H9 (cell line): ENCODE data around the gene ZNF764. TPM values are rescaled to one million over a fixed set of nuclear protein-coding genes. Genes with fewer than 3 reads are reported as not detected.
A peak's percentile ranks its signal among the peaks of the same experiment; 100 is the strongest.
"Not testable (repeated sequence)": the region's sequence is repeated elsewhere in the genome, so short reads cannot be mapped to it uniquely, and the experiment has no call there.

Experiments
- DNase-seq: peaks from one replicate; pipeline ENCODE4 v3.0.0-alpha.2; 2017
- H2AFZ ChIP-seq: one replicate; pipeline ENCODE4 v1.6.1; 2013; ENCODE audit warnings: mild to moderate bottlenecking, low read length, control low read depth, moderate library complexity
- H2AK5ac ChIP-seq: 2 replicates; pipeline ENCODE4 v1.6.1; 2013; ENCODE audit warnings: low read length, control low read depth, mixed read lengths; ENCODE audit not compliant: insufficient read length
- H2BK120ac ChIP-seq: one replicate; pipeline ENCODE4 v1.6.1; 2013; ENCODE audit warnings: low read depth, mild to moderate bottlenecking, low read length, control low read depth, inconsistent platforms; ENCODE audit not compliant: poor library complexity, severe bottlenecking
- H2BK12ac ChIP-seq: 2 replicates; pipeline ENCODE4 v1.6.1; 2013; ENCODE audit warnings: low read length, control low read depth, mixed read lengths, low read depth; ENCODE audit not compliant: insufficient read length
- H2BK15ac ChIP-seq: 2 replicates; pipeline ENCODE4 v1.6.1; 2013; ENCODE audit warnings: low read depth, low read length, control low read depth
- H2BK20ac ChIP-seq: one replicate; pipeline ENCODE4 v1.6.1; 2013; ENCODE audit warnings: low read depth, mild to moderate bottlenecking, low read length, control low read depth, inconsistent platforms; ENCODE audit not compliant: poor library complexity, severe bottlenecking
- H2BK5ac ChIP-seq: 2 replicates; pipeline ENCODE4 v1.6.1; 2013; ENCODE audit warnings: low read length, control low read depth, mixed read lengths; ENCODE audit not compliant: insufficient read length
- H3K14ac ChIP-seq: 2 replicates; pipeline ENCODE4 v1.6.1; 2013; ENCODE audit warnings: low read length, control low read depth; ENCODE audit not compliant: insufficient read depth
- H3K18ac ChIP-seq: 2 replicates; pipeline ENCODE4 v1.6.1; 2013; ENCODE audit warnings: low read depth, mild to moderate bottlenecking, mixed read lengths, low read length, control low read depth; ENCODE audit not compliant: insufficient read length
- H3K23ac ChIP-seq: 2 replicates; pipeline ENCODE4 v1.6.1; 2013; ENCODE audit warnings: low read length, control low read depth, mixed read lengths, low read depth; ENCODE audit not compliant: insufficient read length
- H3K23me2 ChIP-seq: 2 replicates; pipeline ENCODE4 v1.6.1; 2013; ENCODE audit warnings: low read depth, mild to moderate bottlenecking, mixed read lengths, low read length, control low read depth; ENCODE audit not compliant: insufficient read length, poor library complexity, severe bottlenecking
- H3K27ac ChIP-seq: 2 replicates; pipeline ENCODE4 v1.5.1; 2013; ENCODE audit warnings: low read length, control low read depth, mixed read lengths, low read depth; ENCODE audit not compliant: insufficient read length
- H3K27me3 ChIP-seq: 2 replicates; pipeline ENCODE4 v1.6.1; 2013; ENCODE audit warnings: low read length, control low read depth, inconsistent platforms; ENCODE audit not compliant: insufficient read depth
- H3K4ac ChIP-seq: 2 replicates; pipeline ENCODE4 v1.6.1; 2013; ENCODE audit warnings: low read depth, mild to moderate bottlenecking, control low read depth, inconsistent platforms, low read length, moderate library complexity
- H3K4me1 ChIP-seq: 2 replicates; pipeline ENCODE4 v1.6.1; 2013; ENCODE audit warnings: low read length, control low read depth, inconsistent platforms; ENCODE audit not compliant: insufficient read depth
- H3K4me2 ChIP-seq: 2 replicates; pipeline ENCODE4 v1.6.1; 2013; ENCODE audit warnings: low read length, control low read depth, mixed read lengths; ENCODE audit not compliant: insufficient read length, insufficient read depth
- H3K56ac ChIP-seq: 2 replicates; pipeline ENCODE4 v1.6.1; 2013; ENCODE audit warnings: low read depth, mild to moderate bottlenecking, mixed read lengths, low read length, control low read depth; ENCODE audit not compliant: insufficient read length
- H3K79me1 ChIP-seq: 2 replicates; pipeline ENCODE4 v1.6.1; 2013; ENCODE audit warnings: low read depth, mild to moderate bottlenecking, moderate library complexity, low read length, control low read depth, inconsistent platforms; ENCODE audit not compliant: insufficient read depth, poor library complexity, severe bottlenecking
- H3K79me2 ChIP-seq: 2 replicates; pipeline ENCODE4 v1.6.1; 2013; ENCODE audit warnings: low read length, control low read depth, inconsistent platforms; ENCODE audit not compliant: insufficient read depth
- H3K9ac ChIP-seq: 2 replicates; pipeline ENCODE4 v1.6.1; 2013; ENCODE audit warnings: low read length, control low read depth, mixed read lengths; ENCODE audit not compliant: insufficient read length; ENCODE audit errors: extremely low read depth
- H3K9me3 ChIP-seq: one replicate; pipeline ENCODE4 v1.6.1; 2013; ENCODE audit warnings: low read depth, low read length, inconsistent platforms; ENCODE audit not compliant: control insufficient read depth
- H3T11ph ChIP-seq: one replicate; pipeline ENCODE4 v1.6.1; 2013; ENCODE audit warnings: mild to moderate bottlenecking, low read length, control low read depth, inconsistent platforms
- H4K20me1 ChIP-seq: one replicate; pipeline ENCODE4 v1.6.1; 2013; ENCODE audit not compliant: control insufficient read depth, insufficient read length, insufficient read depth
- H4K5ac ChIP-seq: 2 replicates; pipeline ENCODE4 v1.6.1; 2013; ENCODE audit warnings: low read depth, mild to moderate bottlenecking, mixed read lengths, low read length, control low read depth; ENCODE audit not compliant: insufficient read length
- H4K8ac ChIP-seq: replicated peaks from 2 replicates; pipeline ENCODE4 v1.6.1; 2013; ENCODE audit warnings: low read length, control low read depth, mixed read lengths, low read depth; ENCODE audit not compliant: insufficient read length
- H4K91ac ChIP-seq: 2 replicates; pipeline ENCODE4 v1.6.1; 2013; ENCODE audit warnings: low read depth, mild to moderate bottlenecking, moderate library complexity, mixed read lengths, low read length, control low read depth; ENCODE audit not compliant: insufficient read length
- H3K27ac Mint-ChIP-seq, 3 experiments: 2 replicates in 2 of 3; 3 replicates in 1 of 3; pipeline ENCODE4 v1.8.0; 2020 to 2021; ENCODE audit warnings: mixed read lengths in 3 of 3, mild to moderate bottlenecking in 1 of 3, moderate library complexity in 1 of 3
- H3K27me3 Mint-ChIP-seq: 2 replicates; pipeline ENCODE4 v1.8.0; 2021; ENCODE audit warnings: low read depth, mild to moderate bottlenecking, moderate library complexity, mixed read lengths
- H3K36me3 Mint-ChIP-seq, 3 experiments: 2 replicates in 2 of 3; 3 replicates in 1 of 3; pipeline ENCODE4 v1.8.0; 2020 to 2021; ENCODE audit warnings: low read depth in 3 of 3, mixed read lengths in 3 of 3; ENCODE audit not compliant: insufficient read depth in 1 of 3
- H3K4me1 Mint-ChIP-seq, 2 experiments: 2 replicates each; pipeline ENCODE4 v1.8.0; 2020; ENCODE audit warnings: mixed read lengths in 2 of 2
- H3K4me3 Mint-ChIP-seq, 2 experiments: 2 replicates in 1 of 2; 3 replicates in 1 of 2; pipeline ENCODE4 v1.8.0; 2020 to 2021; ENCODE audit warnings: mild to moderate bottlenecking in 2 of 2, mixed read lengths in 2 of 2, moderate library complexity in 1 of 2
- H3K9me3 Mint-ChIP-seq, 2 experiments: 2 replicates in 1 of 2; 3 replicates in 1 of 2; pipeline ENCODE4 v1.8.0; 2020; ENCODE audit warnings: mild to moderate bottlenecking in 2 of 2, mixed read lengths in 2 of 2, moderate library complexity in 1 of 2
- CTCF ChIP-seq: fragments of 200-600 bp; sonication (generic); conservative IDR thresholded peaks from 3 replicates; pipeline ENCODE4 v1.8.0; 2021; ENCODE audit warnings: antibody characterized with exemption, mild to moderate bottlenecking
- WGBS: extraction: QIAGEN DNeasy Blood & Tissue Kit; methylation state at CpG from one replicate; pipeline ENCODE4 v1.1.7; 2013; ENCODE audit warnings: missing lambda C conversion rate, low lambda C conversion rate, mixed read lengths; ENCODE audit not compliant: insufficient read length; ENCODE audit errors: extremely low coverage; 5-methylcytosine and 5-hydroxymethylcytosine counted together
- total RNA-seq: library from RNA; stranded (reverse); gene quantifications from 2 replicates; pipeline ENCODE4 v1.2.1, GENCODE V29; 2021

Gene ZNF764
- total RNA-seq, 1 experiment from 2014 or later = 11.4 TPM

DNA sequence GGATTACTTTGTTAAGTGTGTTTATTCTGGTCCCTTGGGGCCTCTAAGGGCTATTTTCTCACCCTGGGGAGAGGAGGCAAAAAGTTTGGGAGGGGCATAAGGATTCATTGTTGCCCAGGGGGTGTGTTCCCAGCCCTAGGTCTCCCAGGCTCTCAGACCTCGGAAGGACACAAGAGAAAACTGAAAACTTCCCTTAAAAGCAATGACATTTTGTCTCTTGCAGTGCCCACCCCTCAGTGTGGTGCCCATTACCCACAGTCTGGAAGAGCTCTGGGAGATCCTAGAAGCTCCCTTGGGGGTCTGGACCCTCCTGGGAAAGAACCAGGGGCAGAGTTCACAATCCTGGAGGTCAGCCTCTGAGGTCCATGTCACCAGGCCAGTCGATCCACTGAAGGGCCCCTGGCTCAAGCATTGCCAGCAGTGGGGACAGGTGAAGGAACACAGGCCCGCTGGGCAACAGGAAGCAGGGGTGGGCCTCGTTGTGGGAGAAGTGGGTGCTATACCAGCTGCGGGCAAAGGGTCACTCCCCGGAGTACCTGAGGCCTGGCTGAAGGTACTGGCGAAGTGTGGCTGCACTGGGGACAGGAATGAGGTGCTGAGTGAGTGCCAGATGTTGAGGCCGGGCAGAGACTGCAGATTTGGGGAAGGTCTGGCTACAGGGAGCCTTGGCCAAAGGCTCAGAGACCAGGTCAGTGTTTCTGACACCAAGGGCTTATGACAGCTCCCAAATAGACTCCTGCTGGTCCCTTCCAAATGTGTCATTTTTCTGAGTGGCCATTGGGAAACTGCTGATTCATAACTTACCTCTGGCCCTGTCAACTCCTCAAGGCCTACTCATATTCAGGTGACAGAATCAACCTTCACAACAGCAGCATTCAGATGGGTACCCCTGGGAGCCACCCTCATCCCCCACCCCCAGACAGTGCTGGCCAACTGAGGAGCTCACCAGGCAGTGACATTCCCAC lies 18.9 kb downstream of the ZNF764 start:
- Histone ChIP-seq H3K56ac (no peak overlapping the region), H2BK15ac (no peak overlapping the region), H2BK5ac (no peak overlapping the region), H2BK120ac (no peak overlapping the region), H3K27ac (no peak overlapping the region), H3K18ac (no peak overlapping the region), H4K91ac (no peak overlapping the region), H3K23ac (no peak overlapping the region), H2BK20ac (no peak overlapping the region), H3T11ph (no peak overlapping the region), H3K9me3 (no peaks in the 10 kb centered on the region), H2AFZ (no peak overlapping the region), H3K79me2 (no peaks in the 10 kb centered on the region), H3K4me2 (no peak overlapping the region), H4K8ac (no peak overlapping the region), H2BK12ac (no peak overlapping the region), H3K23me2 (peaks cover 12% of the 10 kb centered on the region), H3K9ac (no peak overlapping the region), H3K4me1 (peaks cover 3% of the 10 kb centered on the region; the same call in 1 of the 2 replicates), H2AK5ac (no peak overlapping the region), H4K5ac (no peak overlapping the region), H3K4ac (no peak overlapping the region), H4K20me1 (no peaks in the 10 kb centered on the region), H3K79me1 (no peaks in the 10 kb centered on the region), H3K27me3 (no peaks in the 10 kb centered on the region), H3K14ac (no peak overlapping the region)
- Mint-ChIP-seq H3K4me3 (no peak overlapping the region; a peak in 1 of 5 replicates), H3K36me3 (peaks cover 3 to 13% (median 6%) of the 10 kb centered on the region in 3 experiments; a peak in 6 of 7 replicates), H3K4me1 (peaks cover 18 to 22% of the 10 kb centered on the region in 2 experiments), H3K27ac (peak overlapping the region in 2 of 3 experiments; percentile 16 to 56; a peak in 5 of 7 replicates), H3K9me3 (no peaks in the 10 kb centered on the region; a peak in 1 of 5 replicates), H3K27me3 (no peaks in the 10 kb centered on the region)
- no peak for DNase-seq
- WGBS = no CpG with 5 or more reads among the region's 8 CpGs
- no peak for TF ChIP-seq CTCF

DNA sequence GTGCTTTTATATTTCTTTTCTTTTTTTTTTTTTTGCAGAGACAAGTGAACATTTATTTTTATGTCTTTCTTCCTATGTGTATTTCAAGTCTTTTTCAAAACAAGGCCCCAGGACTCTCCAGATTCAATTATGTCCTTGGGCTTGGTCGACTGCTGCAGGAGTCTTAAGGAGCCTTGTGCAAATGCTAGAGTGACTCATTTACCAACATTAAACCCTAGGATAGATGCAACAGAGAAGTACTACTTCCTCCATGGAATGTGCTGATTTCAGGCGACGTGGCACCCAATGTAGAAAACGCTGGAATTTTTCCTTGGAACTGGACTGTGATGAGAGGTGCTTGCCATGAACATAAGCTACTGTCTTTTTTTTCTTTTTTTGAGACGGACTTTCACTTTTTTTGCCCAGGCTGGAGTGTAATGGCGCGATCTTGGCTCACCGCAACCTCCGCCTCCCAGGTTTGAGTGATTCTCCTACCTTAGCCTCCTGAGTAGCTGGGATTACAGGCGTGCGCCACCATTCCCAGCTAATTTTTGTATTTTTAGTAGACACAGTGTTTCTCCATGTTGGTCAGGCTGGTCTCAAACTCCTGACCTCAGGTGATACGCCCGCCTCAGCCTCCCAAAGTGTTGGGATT lies 21.7 kb downstream of the ZNF764 start:
- not testable (repeated sequence) for H2BK12ac ChIP-seq, H2BK5ac ChIP-seq, H3K4me1 ChIP-seq, H2BK15ac ChIP-seq, H4K20me1 ChIP-seq, H3K27ac ChIP-seq, H2AK5ac ChIP-seq, H3K23ac ChIP-seq, H3T11ph ChIP-seq, H3K9me3 ChIP-seq, H4K8ac ChIP-seq, H3K9me3 Mint-ChIP-seq, H2BK20ac ChIP-seq, H4K91ac ChIP-seq, H2AFZ ChIP-seq, H3K14ac ChIP-seq, H3K79me2 ChIP-seq, H3K27me3 ChIP-seq, H3K79me1 ChIP-seq, H3K4ac ChIP-seq, H4K5ac ChIP-seq, H3K56ac ChIP-seq, H3K18ac ChIP-seq, H3K27me3 Mint-ChIP-seq, DNase-seq
- H3K23me2 ChIP-seq = peaks cover 23% of the 10 kb centered on the region
- peak overlapping the region; percentile 92 for H3K9ac ChIP-seq
- peak overlapping the region; percentile 2 for H2BK120ac ChIP-seq
- WGBS = no CpG with 5 or more reads among the region's 13 CpGs
- H3K4me2 ChIP-seq = peak overlapping the region; percentile 61
- H3K4me3 Mint-ChIP-seq = peak overlapping the region; percentile 77 to 89; a peak in 3 of 5 replicates
- H3K4me1 Mint-ChIP-seq = peaks cover 23 to 27% of the 10 kb centered on the region in 2 experiments
- H3K27ac Mint-ChIP-seq = peak overlapping the region in 1 of 3 experiments; percentile 90; a peak in 2 of 7 replicates
- H3K36me3 Mint-ChIP-seq = peaks cover 9 to 16% (median 14%) of the 10 kb centered on the region in 3 experiments
